Measurements from ENCODE around the gene SFRP5.

Gene SFRP5

DNA sequence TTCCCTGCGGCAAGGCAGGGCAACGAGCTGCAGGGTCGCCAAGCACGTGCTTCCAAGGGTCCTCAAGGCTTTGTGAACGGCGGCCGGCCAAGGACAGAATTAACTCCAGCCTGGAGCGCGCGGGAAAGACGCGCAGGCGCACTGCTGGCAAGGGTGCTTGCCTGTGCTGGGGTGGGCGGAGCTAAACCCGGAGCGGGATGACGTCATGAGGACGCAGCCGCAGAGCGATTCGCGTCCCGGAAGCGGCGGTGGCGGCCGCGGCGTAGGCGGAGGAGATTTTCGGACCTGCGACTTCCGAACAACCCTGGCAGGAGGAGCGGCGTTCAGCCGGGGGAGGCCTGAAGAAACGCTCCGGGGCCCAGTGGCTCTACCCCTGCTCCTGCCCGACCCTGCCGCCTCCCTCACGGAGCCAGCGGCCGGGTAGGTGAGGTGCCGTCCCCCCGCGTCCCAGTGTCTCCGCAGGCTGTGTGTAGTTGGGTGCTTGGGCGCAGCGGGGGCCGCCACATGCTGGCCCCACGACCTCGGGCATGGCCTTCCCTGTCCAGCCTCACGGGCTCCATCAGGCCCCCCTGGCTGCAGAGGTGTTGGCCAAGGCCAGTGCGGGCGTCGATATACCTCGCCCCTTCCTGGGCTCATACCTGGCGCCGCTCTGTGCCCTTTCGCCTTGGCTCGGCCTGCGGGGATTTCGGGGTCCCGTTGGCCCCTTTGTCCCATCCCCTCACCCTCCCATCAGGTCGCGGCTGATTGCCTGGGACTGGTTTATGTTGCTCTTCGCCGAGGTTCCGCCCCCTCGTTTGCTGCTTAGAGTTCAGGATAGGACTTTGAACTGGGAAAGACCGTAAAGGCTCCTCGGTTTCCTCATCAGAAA is 34.7 kb downstream of the SFRP5 start, which contains the start of gene ZFYVE27:
ZFYVE27 (plus strand) TSS at position 227 of the 868 bp plus-strand sequence. CDS start 1,350 bp downstream, outside the sequence.
- DNase-seq (ENCODE audit: low spot score), result peak; percentile 95

- DNase-seq (ENCODE audit: low spot score), result no peak
Measured at GRCh38 chr10:97736403-97736901, 35.3 kb downstream of the SFRP5 start.

DNA sequence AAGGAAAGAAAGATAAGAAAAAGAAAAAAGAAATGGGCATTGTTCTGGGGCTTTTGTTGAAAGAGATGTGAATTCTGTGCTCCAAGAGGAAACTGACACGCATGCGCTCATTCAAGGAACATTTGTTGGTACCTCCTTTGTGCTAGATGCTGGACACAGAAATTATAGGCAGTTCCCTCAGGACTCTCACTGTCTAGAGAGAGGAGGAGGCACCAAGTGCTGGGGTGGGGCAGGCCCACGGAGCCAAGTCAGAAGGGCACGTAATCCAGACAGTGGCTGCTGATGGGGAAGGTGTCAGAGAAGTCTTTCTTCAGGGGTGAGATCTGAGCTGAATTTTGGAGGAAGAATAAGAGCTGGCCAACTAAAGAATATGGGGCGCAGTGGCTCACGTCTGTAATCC is 37.8 kb downstream of the SFRP5 start:
- DNase-seq (ENCODE audit: low spot score), result no peak

DNA sequence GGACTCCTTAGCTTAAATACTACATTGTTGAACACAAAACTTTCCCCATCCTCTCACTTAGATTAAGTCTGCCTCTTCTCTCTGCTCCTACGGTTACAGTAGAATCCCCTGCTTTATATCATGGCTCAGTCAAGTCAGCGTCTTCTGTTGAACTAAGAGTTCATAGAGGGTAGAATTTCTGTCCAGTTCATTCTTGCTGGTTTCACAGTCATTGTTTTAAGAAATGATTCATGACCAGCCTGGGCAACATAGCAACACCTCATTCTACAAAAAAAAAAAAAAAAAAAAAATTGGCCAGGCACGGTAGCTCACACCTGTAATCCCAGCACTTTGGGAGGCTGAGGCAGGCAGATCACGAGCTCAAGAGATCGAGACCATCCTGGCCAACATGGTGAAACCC is 38.5 kb downstream of the SFRP5 start:
- no peak for DNase-seq (ENCODE audit: low spot score)

DNA sequence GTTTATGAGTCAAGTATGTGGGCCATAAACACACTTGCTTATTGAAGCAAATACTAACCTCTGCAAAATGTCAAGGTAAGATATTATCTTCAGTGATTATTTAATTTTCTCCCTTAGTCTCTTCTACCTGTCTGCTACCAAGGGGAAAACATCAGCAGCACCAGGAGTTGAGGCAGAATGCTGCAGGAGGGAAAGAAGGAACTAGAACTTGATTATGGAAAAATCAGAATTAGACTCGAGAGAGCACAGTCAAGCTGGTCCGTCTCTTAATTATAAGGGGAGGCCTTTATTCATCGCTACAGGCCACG is 39.8 kb downstream of the SFRP5 start:
- DNase-seq (ENCODE audit: low spot score), result no peak

DNA sequence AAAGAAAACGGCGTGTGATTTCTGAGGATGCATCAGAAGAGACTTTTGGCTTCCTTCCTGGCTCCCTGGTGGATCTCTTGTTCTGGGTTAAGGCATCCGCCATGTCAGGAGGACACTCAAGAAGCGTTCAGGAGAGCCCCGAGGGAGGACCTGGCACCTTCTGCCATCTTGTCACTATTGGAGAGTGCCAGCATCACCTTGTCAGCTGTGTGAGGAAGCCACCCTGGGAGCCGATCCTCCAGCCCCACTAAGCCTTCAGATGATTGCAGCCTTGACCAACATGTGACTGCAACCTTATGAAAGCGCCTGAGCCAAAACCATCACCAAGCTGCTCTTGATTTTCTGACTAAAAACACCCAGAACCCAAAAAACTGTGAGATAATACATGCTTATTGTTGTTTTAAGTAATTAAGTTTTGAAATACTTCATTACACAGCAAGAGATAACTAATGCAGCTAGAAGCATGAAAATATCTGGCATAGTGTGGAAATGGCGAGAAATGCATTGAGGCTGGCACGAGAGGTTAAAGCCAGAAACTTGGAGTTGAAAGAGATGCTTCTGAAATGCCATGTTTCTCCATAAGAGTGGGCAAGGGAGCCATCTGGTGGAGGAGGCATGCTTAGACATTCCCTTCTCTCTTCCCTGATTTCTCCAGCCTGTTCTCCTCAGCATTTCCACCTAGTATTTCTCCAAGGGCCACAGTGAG is 40.3 kb downstream of the SFRP5 start:
- DNase-seq (ENCODE audit: low spot score), result peak; percentile 82

GRCh38 chr10:97729014-97729413 is 42.8 kb downstream of the SFRP5 start:
- no peak for DNase-seq (ENCODE audit: low spot score)

GRCh38 chr10:97726636-97727178 is 45.1 kb downstream of the SFRP5 start:
- DNase-seq (ENCODE audit: low spot score), result peak; percentile 56

- peak; percentile 44 for DNase-seq (ENCODE audit: low spot score)
Measured at GRCh38 chr10:97724341-97724941, 47.4 kb downstream of the SFRP5 start.

- DNase-seq (ENCODE audit: low spot score), result peak; percentile 23
Measured at GRCh38 chr10:97723001-97723400, 48.8 kb downstream of the SFRP5 start.

DNA sequence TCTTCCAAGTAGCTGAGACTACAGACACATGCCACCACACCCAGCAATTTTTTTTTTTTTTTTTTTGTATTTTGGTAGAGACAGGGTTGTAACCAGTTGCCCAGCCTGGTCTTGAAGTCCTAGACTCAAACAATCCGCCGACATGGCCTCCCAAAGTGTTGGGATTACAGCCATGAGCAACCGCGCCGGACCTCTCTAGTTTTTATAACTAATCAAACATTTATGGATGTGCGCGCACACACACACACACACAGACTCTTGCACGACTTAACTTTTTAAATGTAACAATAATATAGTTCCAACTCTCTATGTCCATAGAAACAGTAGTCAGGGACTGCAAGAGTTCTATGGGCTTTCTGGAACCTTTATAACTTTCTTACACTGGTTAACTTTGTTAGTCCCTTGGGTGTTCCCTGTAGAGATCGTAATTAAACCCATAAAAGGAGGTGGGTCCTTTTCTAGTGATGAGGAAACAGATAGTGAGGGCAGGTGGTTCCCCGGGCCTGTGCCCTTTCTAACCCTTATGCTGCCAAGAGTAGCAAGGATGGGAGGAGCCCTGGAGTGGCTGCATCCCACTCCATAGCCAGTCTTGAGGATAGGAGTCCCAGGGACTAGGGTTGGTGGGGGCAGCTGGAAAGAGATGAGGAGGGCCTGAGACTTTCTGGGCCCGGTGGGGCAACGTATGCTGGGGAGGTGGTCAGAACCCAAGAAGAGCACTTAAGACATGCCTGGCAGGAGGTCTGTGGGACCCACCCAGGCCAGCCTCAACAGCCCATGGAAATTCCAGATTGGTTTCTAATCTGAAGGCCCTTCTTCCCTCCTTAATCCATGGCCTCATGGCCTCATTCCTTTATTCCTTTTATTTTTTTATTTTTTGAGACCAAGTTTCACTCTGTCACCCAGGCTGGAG is 49.7 kb downstream of the SFRP5 start:
- no peak for DNase-seq (ENCODE audit: low spot score)

GRCh38 chr10:97719602-97720001 is 52.2 kb downstream of the SFRP5 start:
- DNase-seq (ENCODE audit: low spot score), result no peak

GRCh38 chr10:97718659-97719142 is 53.1 kb downstream of the SFRP5 start:
- DNase-seq (ENCODE audit: low spot score), result no peak

- DNase-seq (ENCODE audit: low spot score), result no peak
Measured at GRCh38 chr10:97718178-97718577, 53.6 kb downstream of the SFRP5 start.

GRCh38 chr10:97717627-97718026 is 54.2 kb downstream of the SFRP5 start:
- DNase-seq (ENCODE audit: low spot score), result no peak
